K562 (cell line): ENCODE data around the gene GALM. TPM values are rescaled to one million over a fixed set of nuclear protein-coding genes. Genes with fewer than 3 reads are reported as not detected.

ENCODE experiments used
- ATAC-seq: fragments of 200-7000 bp; cut with Tn5 transposase; 3 replicates; pipeline ENCODE4 v1.9.1; 2020; ENCODE audit warnings: moderate library complexity
- BruUV-seq: library from RNA; stranded (reverse); fragments of 400-500 nt; replicated peaks from 2 replicates; lab custom pipeline; 2021; lab: Mats Ljungman, UMichigan
- CTCF ChIA-PET: fragments of 300-600 bp; formaldehyde crosslinking; extraction: SDS; loops from one replicate; lab custom pipeline; 2021; ENCODE audit warnings: low intra/inter-chr PET ratio; lab: Yijun Ruan, JAX
- POLR2A ChIA-PET: fragments of 300-600, 350-650 bp; sonication (Branson Sonifier 250); formaldehyde crosslinking; extraction: SDS; loops from one replicate; lab custom pipeline; 2021; ENCODE audit warnings: antibody characterized with exemption, inconsistent platforms; lab: Yijun Ruan, JAX
- DNase-seq, 4 experiments: peaks; one replicate each; pipeline versions ENCODE4 v3.0.0 to v3.0.0-alpha.2; 2011 to 2018; ENCODE audit warnings: low spot score in 3 of 4, mixed read lengths in 3 of 4; ENCODE audit errors: extremely low read depth in 1 of 4
- FAIRE-seq: peaks from 2 replicates; lab custom pipeline; 2011; peaks lifted over from hg19 to GRCh38; lab: Jason Lieb, UNC
- H2AFZ ChIP-seq: 2 replicates; pipeline ENCODE4 v1.6.0; 2011; ENCODE audit warnings: low read depth, low read length, control low read depth, inconsistent platforms
- H3K27ac ChIP-seq: fragments of 200-600 bp; 3 replicates; pipeline ENCODE4 v1.8.0; 2011; ENCODE audit warnings: low read depth, mild to moderate bottlenecking, control low read depth, inconsistent platforms, low read length, moderate library complexity, mixed read lengths; ENCODE audit errors: extremely low read depth
- H3K27me3 ChIP-seq, 2 experiments: fragments of 300-600 bp in 1 of 2; 2 replicates in 1 of 2; 3 replicates in 1 of 2; pipeline versions ENCODE4 v1.6.0 to v1.8.0; 2011; ENCODE audit warnings: inconsistent platforms in 2 of 2, low read length in 2 of 2, mild to moderate bottlenecking in 1 of 2, mixed read lengths in 1 of 2, moderate library complexity in 1 of 2; ENCODE audit not compliant: control insufficient read depth in 2 of 2, insufficient read depth in 2 of 2
- H3K36me3 ChIP-seq: fragments of 300-600 bp; 3 replicates; pipeline ENCODE4 v1.8.0; 2011; ENCODE audit warnings: mild to moderate bottlenecking, low read length, inconsistent platforms; ENCODE audit not compliant: control insufficient read depth, insufficient read depth
- H3K4me1 ChIP-seq, 2 experiments: fragments of 200-600 bp in 1 of 2; replicated peaks in 1 of 2; 2 replicates in 1 of 2; 3 replicates in 1 of 2; pipeline versions ENCODE4 v1.5.1 to v1.8.0; 2011; ENCODE audit warnings: inconsistent platforms in 2 of 2, low read length in 2 of 2, mild to moderate bottlenecking in 1 of 2, mixed read lengths in 1 of 2, moderate library complexity in 1 of 2; ENCODE audit not compliant: control insufficient read depth in 2 of 2, insufficient read depth in 2 of 2
- H3K4me2 ChIP-seq: 2 replicates; pipeline ENCODE4 v1.6.1; 2011; ENCODE audit warnings: low read length, control low read depth, inconsistent platforms, mixed read lengths; ENCODE audit not compliant: insufficient read depth
- H3K4me3 ChIP-seq: fragments of 200-600 bp; sonication (generic), shearing (Covaris generic); 2 replicates; pipeline ENCODE4 v1.5.1; 2016; ENCODE audit warnings: control low read depth, inconsistent platforms
- H3K79me2 ChIP-seq: fragments of 200-600 bp; 3 replicates; pipeline ENCODE4 v1.8.0; 2011; ENCODE audit warnings: low read length, inconsistent platforms; ENCODE audit not compliant: control insufficient read depth, insufficient read depth
- H3K9ac ChIP-seq, 2 experiments: 2 replicates each; pipeline versions ENCODE4 v1.6.0 to v1.6.1; 2011; ENCODE audit warnings: low read depth in 2 of 2, low read length in 2 of 2, control low read depth in 1 of 2, inconsistent platforms in 1 of 2, mild to moderate bottlenecking in 1 of 2, mixed read lengths in 1 of 2; ENCODE audit not compliant: insufficient read depth in 1 of 2
- H3K9me1 ChIP-seq: one replicate; pipeline ENCODE4 v1.6.0; 2011; ENCODE audit warnings: inconsistent platforms, mild to moderate bottlenecking, low read length, moderate library complexity; ENCODE audit not compliant: control insufficient read depth, insufficient read depth
- H3K9me3 ChIP-seq: replicated peaks from 2 replicates; pipeline ENCODE4 v1.5.1; 2011; ENCODE audit warnings: low read depth, low read length, inconsistent platforms; ENCODE audit not compliant: control insufficient read depth, insufficient read depth
- H4K20me1 ChIP-seq: replicated peaks from 2 replicates; pipeline ENCODE4 v1.6.1; 2011; ENCODE audit warnings: low read length, inconsistent platforms, mixed read lengths; ENCODE audit not compliant: control insufficient read depth, insufficient read depth
- COPS2 ChIP-seq: fragments of 450-650 bp; conservative IDR thresholded peaks from 2 replicates; pipeline ENCODE4 v1.6.1; 2016; ENCODE audit warnings: mild to moderate bottlenecking, moderate library complexity
- DDX20 ChIP-seq: fragments of 450-650 bp; IDR thresholded peaks from 2 replicates; pipeline ENCODE4 v1.6.1; 2016; ENCODE audit warnings: missing genetic modification characterization, low read depth, mild to moderate bottlenecking, missing compliant biosample characterization, moderate library complexity
- HMG20B ChIP-seq: fragments of 250-450 bp; sonication (Bioruptor Pico); IDR thresholded peaks from 2 replicates; pipeline ENCODE4 v1.5.0; 2021; ENCODE audit warnings: mild to moderate bottlenecking
- KLF13 ChIP-seq: fragments of 450-650 bp; IDR thresholded peaks from 2 replicates; pipeline ENCODE4 v1.6.1; 2016; ENCODE audit warnings: missing genetic modification characterization, low read depth, mild to moderate bottlenecking, missing compliant biosample characterization, moderate library complexity, borderline replicate concordance
- NCOA1 ChIP-seq: fragments of 450-650 bp; IDR thresholded peaks from 2 replicates; pipeline ENCODE4 v1.6.1; 2016; ENCODE audit warnings: low read depth
- RFX1 ChIP-seq: fragments of 450-650 bp; IDR thresholded peaks from 2 replicates; pipeline ENCODE4 v1.6.1; 2016; ENCODE audit warnings: mild to moderate bottlenecking, moderate library complexity
- SLC30A9 ChIP-seq: fragments of 250-450 bp; sonication (Bioruptor Pico); IDR thresholded peaks from 2 replicates; pipeline ENCODE4 v1.8.0; 2022; ENCODE audit warnings: mild to moderate bottlenecking, moderate library complexity
- TAF15 ChIP-seq: fragments of 200-400 bp; formaldehyde crosslinking; IDR thresholded peaks from 2 replicates; pipeline ENCODE4 v1.6.1; 2017; ENCODE audit warnings: mild to moderate bottlenecking, low read depth, low read length, moderate library complexity
- ZNF175 ChIP-seq: fragments of 200-800 bp; sonication (Bioruptor generic); IDR thresholded peaks from 2 replicates; pipeline ENCODE4 v1.6.1; 2016; ENCODE audit warnings: low read depth, mild to moderate bottlenecking, missing genetic modification characterization, missing compliant biosample characterization
- ZNF408 ChIP-seq: fragments of 250-450 bp; sonication (Bioruptor Pico); IDR thresholded peaks from 2 replicates; pipeline ENCODE4 v1.4.0; 2020; ENCODE audit warnings: low read depth, mild to moderate bottlenecking, moderate library complexity
- WGBS: fragments of 100-300 bp; shearing (Covaris generic); methylation state at CpG from one replicate; pipeline ENCODE4 v1.1.6; 2016; ENCODE audit warnings: low coverage, mixed read lengths; ENCODE audit not compliant: insufficient coverage; ENCODE audit errors: missing lambda C conversion rate; 5-methylcytosine and 5-hydroxymethylcytosine counted together
- in situ Hi-C: fragments of 300-500 bp; cut with MboI; formaldehyde crosslinking; loops from 4 replicates; pipeline ENCODE4 v1.15.0; 2018; ENCODE audit warnings: inconsistent platforms, mixed read lengths
- intact Hi-C: fragments of 100-400 bp; cut with micrococcal nuclease; formaldehyde crosslinking; loops from 2 replicates; pipeline ENCODE4 v1.14.2; 2022
- polyA plus RNA-seq, 8 experiments: library from polyadenylated mRNA; depleted of rRNA in 4 of 8; stranded (reverse) in 5 of 8; unstranded in 3 of 8; fragments of >200 nt; fragmentation: Nextera tagmentation in 2 of 8; fragmentation: Illumina TruSeq in 1 of 8; extraction: Ambion mirVana in 2 of 8; extraction: Trizol in 1 of 8; gene quantifications; 2 replicates each; pipeline versions ENCODE4 v1.2.1 to v1.2.3, GENCODE V29; 2011 to 2014; ENCODE audit warnings: inconsistent platforms in 1 of 8, missing spikeins in 1 of 8
- total RNA-seq, 7 experiments: library from RNA; depleted of rRNA in 6 of 7; stranded (reverse); fragments of >200 nt in 6 of 7; fragmentation: Illumina TruSeq in 2 of 7; extraction: Trizol in 2 of 7; gene quantifications; 2 replicates each; pipeline versions ENCODE4 v1.2.1 to v1.2.3, GENCODE V29; 2011 to 2021; ENCODE audit warnings: low replicate concordance in 1 of 7
- TF ChIP-seq, protein P1 (sequence below), 2 experiments: fragments of 450-650 bp in 1 of 2; sonication (generic) in 1 of 2; formaldehyde crosslinking in 1 of 2; IDR thresholded peaks; 2 replicates each; pipeline versions ENCODE4 v1.7.1 to v1.9.0; 2016 to 2022; ENCODE audit warnings: inconsistent platforms in 1 of 2, mild to moderate bottlenecking in 1 of 2, missing genetic modification reagents in 1 of 2

GALM gene
- total and polyA plus RNA-seq, 9 of the 15 experiments (the other 6 are each of a cell fraction or from before 2014, with no cell fraction given) = 22.1 to 51.7 (median 27.9) TPM

DNA sequence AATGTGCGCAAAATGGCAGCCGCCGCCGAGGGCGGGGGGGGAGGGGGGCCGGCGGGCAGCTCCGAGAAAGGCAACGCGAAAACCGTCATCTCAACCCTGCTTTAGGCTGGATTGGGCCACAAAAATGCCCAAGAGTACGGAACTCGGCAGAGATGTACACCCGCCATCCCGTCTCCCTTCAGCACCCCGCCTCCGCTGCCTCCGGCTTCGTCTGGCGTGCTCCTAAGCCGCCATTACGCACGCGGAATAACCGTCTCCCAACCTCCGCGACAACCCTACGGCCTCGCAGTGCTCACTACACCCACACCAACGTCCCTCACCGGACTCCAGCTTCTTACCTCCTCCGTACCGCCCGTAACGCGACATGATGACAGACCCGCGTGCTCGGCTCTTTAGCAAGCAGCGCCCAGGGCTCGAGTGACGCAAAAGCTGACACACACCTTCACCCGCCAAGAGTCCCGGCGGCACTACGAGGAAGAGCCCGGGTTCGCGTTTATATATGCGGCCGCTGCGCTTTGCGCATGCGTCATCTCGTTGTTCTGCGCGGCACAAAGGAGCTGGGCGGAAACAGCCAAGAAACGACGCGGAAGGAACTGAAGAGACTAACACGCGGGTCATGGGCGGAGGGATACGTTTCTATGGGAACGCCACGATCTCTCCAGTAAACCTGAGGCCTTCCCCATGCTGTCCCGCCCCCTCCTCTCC, 85.1 kb downstream of the GALM start, which contains the start of gene SRSF7:
SRSF7 (minus strand) TSS at position 471 of the 705 bp plus-strand sequence; CDS start at position 366, 105 bp downstream.
- intact Hi-C loops (loop anchor here (1.0 to 5.0 kb wide), 4 partner anchors 27 to 371 kb away; partner anchors contain the start of genes GEMIN6 and SOS1), in situ Hi-C loops (no loop called here)
- WGBS = under 1% methylated on average over 61 of the region's 68 CpGs
- CTCF ChIA-PET = no interaction called here
- peak; percentile 91 to 99 (median 95) for DNase-seq
- peaks cover 43% of the 10 kb centered on the region for H3K36me3 ChIP-seq
- peak within 1 kb of the TSS; percentile 99 for H3K27ac ChIP-seq
- BruUV-seq = TSS peak; percentile 42
- H2AFZ ChIP-seq = peak within 1 kb of the TSS; percentile 93
- H3K27me3 ChIP-seq = no peaks in the 10 kb centered on the region
- H3K9ac ChIP-seq = peak within 1 kb of the TSS; percentile 99 to 100
- POLR2A ChIA-PET = interaction anchor here (0.6 to 3.7 kb wide), 117 partner anchors 9 to 1125 kb away, joined by 3 to 107 read pairs (median 4); partner anchors contain the start of genes ATL2, DHX57, GALM and GEMIN6
- peak within 1 kb of the TSS; percentile 98 for H3K4me2 ChIP-seq
- peaks cover 0 to 29% of the 10 kb centered on the region in 2 experiments; a peak in 3 of 5 replicates for H3K4me1 ChIP-seq
- peak; percentile 86 for ATAC-seq
- peaks cover 35% of the 10 kb centered on the region for H4K20me1 ChIP-seq
- peak; percentile 95 for FAIRE-seq
- H3K9me3 ChIP-seq = no peaks in the 10 kb centered on the region
- peaks cover 52% of the 10 kb centered on the region for H3K79me2 ChIP-seq
- peak within 1 kb of the TSS; percentile 82 for H3K4me3 ChIP-seq
- no peaks in the 10 kb centered on the region for H3K9me1 ChIP-seq
- TF ChIP-seq TAF15 (no peak), HMG20B (CRISPR knock-in tag) (peak; percentile 63; the same call in 1 of the 2 replicates), SLC30A9 (no peak), ZNF175 (CRISPR knock-in tag) (peak; percentile 73; the same call in 1 of the 2 replicates), ZNF408 (0 out of 2 replicates have a peak, but pooled peaks have one; percentile 11), KLF13 (tag) (peak; percentile 38), COPS2 (no peak), RFX1 (peak; percentile 97), NCOA1 (peak; percentile 71; the same call in 1 of the 2 replicates), DDX20 (no peak)
- TF ChIP-seq, protein P1, sequence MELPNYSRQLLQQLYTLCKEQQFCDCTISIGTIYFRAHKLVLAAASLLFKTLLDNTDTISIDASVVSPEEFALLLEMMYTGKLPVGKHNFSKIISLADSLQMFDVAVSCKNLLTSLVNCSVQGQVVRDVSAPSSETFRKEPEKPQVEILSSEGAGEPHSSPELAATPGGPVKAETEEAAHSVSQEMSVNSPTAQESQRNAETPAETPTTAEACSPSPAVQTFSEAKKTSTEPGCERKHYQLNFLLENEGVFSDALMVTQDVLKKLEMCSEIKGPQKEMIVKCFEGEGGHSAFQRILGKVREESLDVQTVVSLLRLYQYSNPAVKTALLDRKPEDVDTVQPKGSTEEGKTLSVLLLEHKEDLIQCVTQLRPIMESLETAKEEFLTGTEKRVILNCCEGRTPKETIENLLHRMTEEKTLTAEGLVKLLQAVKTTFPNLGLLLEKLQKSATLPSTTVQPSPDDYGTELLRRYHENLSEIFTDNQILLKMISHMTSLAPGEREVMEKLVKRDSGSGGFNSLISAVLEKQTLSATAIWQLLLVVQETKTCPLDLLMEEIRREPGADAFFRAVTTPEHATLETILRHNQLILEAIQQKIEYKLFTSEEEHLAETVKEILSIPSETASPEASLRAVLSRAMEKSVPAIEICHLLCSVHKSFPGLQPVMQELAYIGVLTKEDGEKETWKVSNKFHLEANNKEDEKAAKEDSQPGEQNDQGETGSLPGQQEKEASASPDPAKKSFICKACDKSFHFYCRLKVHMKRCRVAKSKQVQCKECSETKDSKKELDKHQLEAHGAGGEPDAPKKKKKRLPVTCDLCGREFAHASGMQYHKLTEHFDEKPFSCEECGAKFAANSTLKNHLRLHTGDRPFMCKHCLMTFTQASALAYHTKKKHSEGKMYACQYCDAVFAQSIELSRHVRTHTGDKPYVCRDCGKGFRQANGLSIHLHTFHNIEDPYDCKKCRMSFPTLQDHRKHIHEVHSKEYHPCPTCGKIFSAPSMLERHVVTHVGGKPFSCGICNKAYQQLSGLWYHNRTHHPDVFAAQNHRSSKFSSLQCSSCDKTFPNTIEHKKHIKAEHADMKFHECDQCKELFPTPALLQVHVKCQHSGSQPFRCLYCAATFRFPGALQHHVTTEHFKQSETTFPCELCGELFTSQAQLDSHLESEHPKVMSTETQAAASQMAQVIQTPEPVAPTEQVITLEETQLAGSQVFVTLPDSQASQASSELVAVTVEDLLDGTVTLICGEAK (IDR thresholded peaks at IDR 0.05) = peak; percentile 78
- TF ChIP-seq, protein P1 (CRISPR knock-in tag; IDR thresholded peaks at IDR 0.05) = no peak
